ENCODE data around the gene ST3GAL3.
A peak's percentile ranks its signal among the peaks of the same experiment; 100 is the strongest.

The ST3GAL3 gene

GRCh38 chr1:43851561-43852338 lies 144.4 kb downstream of the ST3GAL3 start:
- no peak for DNase-seq (ENCODE audit: low read depth)

GRCh38 chr1:43853161-43853921 lies 146.0 kb downstream of the ST3GAL3 start:
- no peak for DNase-seq (ENCODE audit: low read depth)

GRCh38 chr1:43854473-43854872 lies 147.1 kb downstream of the ST3GAL3 start:
- DNase-seq (ENCODE audit: low read depth), result no peak

GRCh38 chr1:43856188-43856587 lies 148.9 kb downstream of the ST3GAL3 start:
- no peak for DNase-seq (ENCODE audit: low read depth)

- DNase-seq (ENCODE audit: low read depth), result no peak
Observed at GRCh38 chr1:43857163-43857562, 149.8 kb downstream of the ST3GAL3 start.

- DNase-seq (ENCODE audit: low read depth), result peak; percentile 68
Observed at GRCh38 chr1:43858324-43858723, 151.0 kb downstream of the ST3GAL3 start.

- no peak for DNase-seq (ENCODE audit: low read depth)
Observed at GRCh38 chr1:43861337-43861736, 154.0 kb downstream of the ST3GAL3 start.

GRCh38 chr1:43861988-43862735 lies 154.8 kb downstream of the ST3GAL3 start:
- DNase-seq (ENCODE audit: low read depth), result no peak

- DNase-seq (ENCODE audit: low read depth), result no peak
Observed at GRCh38 chr1:43864111-43865045, 157.0 kb downstream of the ST3GAL3 start.

GRCh38 chr1:43866201-43866600 lies 158.9 kb downstream of the ST3GAL3 start:
- DNase-seq (ENCODE audit: low read depth), result no peak

GRCh38 chr1:43867976-43868740 lies 160.8 kb downstream of the ST3GAL3 start:
- DNase-seq (ENCODE audit: low read depth), result peak; percentile 49

- DNase-seq (ENCODE audit: low read depth), result no peak
Observed at GRCh38 chr1:43868741-43869067, 161.4 kb downstream of the ST3GAL3 start.

- no peak for DNase-seq (ENCODE audit: low read depth)
Observed at GRCh38 chr1:43870306-43870705, 163.0 kb downstream of the ST3GAL3 start.

GRCh38 chr1:43871181-43871910 lies 164.0 kb downstream of the ST3GAL3 start:
- no peak for DNase-seq (ENCODE audit: low read depth)

GRCh38 chr1:43872280-43872679 lies 164.9 kb downstream of the ST3GAL3 start:
- DNase-seq (ENCODE audit: low read depth), result no peak

- DNase-seq (ENCODE audit: low read depth), result no peak
Observed at GRCh38 chr1:43873851-43874250, 166.5 kb downstream of the ST3GAL3 start.

GRCh38 chr1:43874716-43875115 lies 167.4 kb downstream of the ST3GAL3 start:
- DNase-seq (ENCODE audit: low read depth), result no peak

GRCh38 chr1:43875331-43875730 lies 168.0 kb downstream of the ST3GAL3 start:
- DNase-seq (ENCODE audit: low read depth), result no peak

- DNase-seq (ENCODE audit: low read depth), result no peak
Observed at GRCh38 chr1:43877101-43877500, 169.8 kb downstream of the ST3GAL3 start.

GRCh38 chr1:43878440-43878839 lies 171.1 kb downstream of the ST3GAL3 start:
- no peak for DNase-seq (ENCODE audit: low read depth)
